ENCODE data around the gene PDP2. TPM values are rescaled to one million over a fixed set of nuclear protein-coding genes. Genes with fewer than 3 reads are reported as not detected.

PDP2 gene
- total RNA-seq, 3 donors from 2014 or later: 15.5 to 23.5 (median 23.2) TPM

DNA sequence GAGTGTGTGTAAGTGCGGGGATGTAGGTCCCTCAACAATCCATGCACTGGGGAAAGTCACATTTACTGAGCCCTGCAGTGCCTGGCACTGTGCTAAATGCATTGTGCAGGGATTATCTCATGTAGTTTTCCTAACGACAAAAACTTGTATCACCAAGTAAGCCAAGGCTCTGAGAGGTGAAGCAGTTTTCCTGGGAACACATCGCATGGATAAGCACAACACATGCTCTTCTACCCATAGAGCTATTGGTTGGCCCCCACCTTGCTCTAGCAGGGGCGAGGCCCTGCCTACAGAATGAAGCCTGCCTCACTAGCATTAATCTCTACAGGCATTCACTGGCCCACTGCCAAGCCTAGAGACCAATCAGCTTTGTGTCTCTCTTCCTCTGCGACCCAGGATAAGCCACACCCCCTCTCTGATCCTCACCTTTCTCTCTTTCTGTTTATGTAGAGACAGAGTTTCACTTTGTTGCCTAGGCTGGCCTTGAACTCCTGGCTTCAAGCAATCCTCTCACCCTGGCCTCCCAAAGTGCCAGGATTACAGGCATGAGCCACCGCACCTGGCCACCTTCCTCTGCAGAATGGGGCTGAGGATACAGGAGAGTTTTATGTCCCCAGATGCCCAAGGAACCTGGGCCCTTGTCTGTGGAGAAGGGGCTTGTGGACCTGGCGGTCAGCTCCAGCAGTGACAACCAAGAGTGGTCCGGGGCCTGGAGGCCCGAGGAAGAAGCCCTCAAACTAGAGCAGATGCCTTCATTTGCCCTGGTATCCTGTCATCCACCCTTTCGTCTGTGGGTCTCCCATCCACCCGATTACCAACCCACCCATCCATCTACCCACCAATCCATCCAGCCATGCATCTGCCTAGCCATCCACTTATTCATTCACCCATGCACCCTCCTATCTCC is 25.6 kb downstream of the PDP2 start:
- Histone ChIP-seq H3K9me3 (no peaks in the 10 kb centered on the region), H3K4me3 (no peak overlapping the region), H3K4me1 (ENCODE audit: low read depth) (peaks cover 19% of the 10 kb centered on the region), H3K36me3 (ENCODE audit: low read depth) (no peaks in the 10 kb centered on the region)
- TF ChIP-seq, protein P1, sequence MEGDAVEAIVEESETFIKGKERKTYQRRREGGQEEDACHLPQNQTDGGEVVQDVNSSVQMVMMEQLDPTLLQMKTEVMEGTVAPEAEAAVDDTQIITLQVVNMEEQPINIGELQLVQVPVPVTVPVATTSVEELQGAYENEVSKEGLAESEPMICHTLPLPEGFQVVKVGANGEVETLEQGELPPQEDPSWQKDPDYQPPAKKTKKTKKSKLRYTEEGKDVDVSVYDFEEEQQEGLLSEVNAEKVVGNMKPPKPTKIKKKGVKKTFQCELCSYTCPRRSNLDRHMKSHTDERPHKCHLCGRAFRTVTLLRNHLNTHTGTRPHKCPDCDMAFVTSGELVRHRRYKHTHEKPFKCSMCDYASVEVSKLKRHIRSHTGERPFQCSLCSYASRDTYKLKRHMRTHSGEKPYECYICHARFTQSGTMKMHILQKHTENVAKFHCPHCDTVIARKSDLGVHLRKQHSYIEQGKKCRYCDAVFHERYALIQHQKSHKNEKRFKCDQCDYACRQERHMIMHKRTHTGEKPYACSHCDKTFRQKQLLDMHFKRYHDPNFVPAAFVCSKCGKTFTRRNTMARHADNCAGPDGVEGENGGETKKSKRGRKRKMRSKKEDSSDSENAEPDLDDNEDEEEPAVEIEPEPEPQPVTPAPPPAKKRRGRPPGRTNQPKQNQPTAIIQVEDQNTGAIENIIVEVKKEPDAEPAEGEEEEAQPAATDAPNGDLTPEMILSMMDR (IDR thresholded peaks at IDR 0.05): no peak
- peak; percentile 75 for ATAC-seq
- intact Hi-C loops (cut with DNase I, micrococcal nuclease): no loop called here
- peak in 2 of 3 donors; percentile 75 to 91 for DNase-seq

DNA sequence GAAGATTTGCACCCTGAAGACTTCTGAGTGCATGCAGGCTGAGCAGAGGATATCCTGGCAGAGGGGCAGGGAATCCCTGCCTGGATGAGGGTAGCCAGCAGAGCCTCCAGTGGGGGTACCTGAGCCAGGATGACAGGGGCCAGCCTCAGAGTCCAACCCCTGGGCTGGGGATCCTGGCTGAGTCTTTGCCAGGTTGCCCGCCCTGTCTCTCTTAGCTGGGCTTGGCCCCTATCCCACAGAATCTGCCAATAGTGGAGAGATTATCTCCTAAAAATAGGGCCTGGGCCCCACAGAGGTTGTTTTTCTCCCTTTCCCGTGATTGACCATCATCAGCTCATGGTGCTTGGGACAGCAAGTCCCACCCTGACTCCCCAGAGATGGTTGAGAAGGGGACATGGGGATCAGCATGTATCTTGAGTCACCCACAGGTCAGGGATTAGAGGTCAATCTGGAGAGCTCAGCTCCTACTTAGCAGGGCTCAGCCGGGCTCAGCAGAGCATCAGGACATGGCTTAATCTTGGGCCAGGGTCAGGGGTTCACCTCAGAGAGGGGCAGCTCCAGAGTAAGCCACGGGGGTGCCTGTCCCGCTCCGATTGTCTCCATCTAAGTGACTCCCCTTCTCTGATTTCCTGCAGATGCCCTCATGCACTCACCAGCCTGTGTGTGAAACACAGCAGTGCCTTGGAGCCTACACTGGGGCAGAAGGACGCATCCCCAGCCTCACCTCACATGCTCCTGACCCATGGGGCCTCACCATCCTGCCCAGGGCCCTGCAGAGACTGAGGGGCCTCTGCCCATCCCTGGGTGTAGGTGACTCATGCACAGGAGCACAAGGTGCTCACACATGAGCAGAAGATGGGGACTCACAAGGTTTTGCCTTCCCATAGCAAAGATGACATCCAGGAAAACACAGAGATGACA is 26.9 kb downstream of the PDP2 start:
- Histone ChIP-seq H3K4me1 (ENCODE audit: low read depth) (peaks cover 12% of the 10 kb centered on the region), H3K9me3 (no peaks in the 10 kb centered on the region), H3K4me3 (no peak overlapping the region), H3K36me3 (ENCODE audit: low read depth) (no peaks in the 10 kb centered on the region)
- ATAC-seq: no peak
- DNase-seq: peak in 1 of 3 donors; percentile 17
- intact Hi-C loops (cut with DNase I, micrococcal nuclease): no loop called here
- TF ChIP-seq, protein P1 (IDR thresholded peaks at IDR 0.05): no peak

DNA sequence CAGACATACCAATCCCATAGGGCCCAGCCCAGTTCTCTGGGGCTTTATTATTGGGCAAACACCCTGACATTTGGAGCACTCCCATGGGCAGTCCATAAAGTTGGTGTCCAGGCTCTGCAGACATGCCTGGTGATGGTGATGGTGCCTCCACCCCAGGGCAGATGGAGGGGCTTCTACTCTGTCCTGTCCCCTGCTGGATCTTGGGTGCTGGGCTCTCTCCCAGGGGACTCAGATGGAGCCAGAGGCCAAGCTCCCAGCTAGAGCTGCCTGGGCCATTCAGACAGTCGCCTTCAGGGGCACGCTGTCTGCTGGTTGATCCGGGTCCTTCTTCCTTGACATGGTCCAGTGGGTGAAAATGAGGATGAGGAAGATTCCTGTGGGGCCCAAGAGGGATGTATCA is 27.8 kb downstream of the PDP2 start:
- ATAC-seq (no peak), DNase-seq (peak in 1 of 3 donors; percentile 18)
- peaks cover 12% of the 10 kb centered on the region for H3K4me1 ChIP-seq (ENCODE audit: low read depth)
- H3K4me3 ChIP-seq: no peak overlapping the region
- H3K36me3 ChIP-seq (ENCODE audit: low read depth): no peaks in the 10 kb centered on the region
- intact Hi-C loops (cut with DNase I, micrococcal nuclease): no loop called here
- no peaks in the 10 kb centered on the region for H3K9me3 ChIP-seq
- TF ChIP-seq, protein P1 (IDR thresholded peaks at IDR 0.05): no peak

DNA sequence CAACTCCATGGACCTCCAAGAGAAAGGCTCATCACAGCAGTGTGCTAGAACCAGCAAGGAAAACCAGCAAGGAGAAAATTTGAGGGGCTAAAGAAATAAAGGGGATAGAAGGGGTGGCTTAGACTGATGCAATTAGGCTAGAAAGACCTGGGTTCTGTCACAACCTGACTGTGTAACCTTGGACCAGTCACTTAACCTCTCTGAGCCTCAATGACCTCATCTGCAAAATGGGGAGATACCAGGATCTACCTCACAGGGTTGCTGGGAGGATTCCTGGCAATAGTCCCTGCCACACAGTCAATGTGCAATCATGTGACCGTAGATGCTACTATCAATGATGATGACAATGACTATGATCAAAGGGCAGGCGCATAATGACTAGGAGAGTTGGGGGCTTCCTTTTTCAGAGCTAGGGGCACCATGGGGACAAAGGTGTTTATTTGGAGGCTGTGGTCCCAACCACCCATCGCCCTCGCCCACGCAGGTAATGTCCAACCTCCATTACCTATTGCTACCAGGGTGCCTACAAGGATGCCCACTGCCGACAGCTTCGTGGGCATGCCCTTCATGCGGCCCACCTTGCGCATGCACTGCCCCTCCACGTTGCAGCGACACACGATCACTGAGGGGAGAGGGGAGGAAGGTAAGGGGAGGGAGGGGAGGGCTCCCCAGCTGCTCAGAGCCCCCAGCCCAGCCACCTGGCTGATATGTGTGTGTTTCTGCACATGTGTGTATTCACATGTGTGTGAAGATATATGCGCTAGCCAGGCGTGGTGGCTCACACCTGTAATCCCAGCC is 28.6 kb downstream of the PDP2 start:
- TF ChIP-seq, protein P1 (IDR thresholded peaks at IDR 0.05): no peak
- peak in 1 of 3 donors; percentile 11 for DNase-seq
- intact Hi-C loops (cut with DNase I, micrococcal nuclease): no loop called here
- Histone ChIP-seq H3K36me3 (ENCODE audit: low read depth) (no peaks in the 10 kb centered on the region), H3K4me1 (ENCODE audit: low read depth) (peaks cover 12% of the 10 kb centered on the region), H3K9me3 (no peaks in the 10 kb centered on the region), H3K4me3 (no peak overlapping the region)
- ATAC-seq: no peak

All from mucosa of descending colon (tissue), 3 donors.